ENCODE measurements around the gene OVCH2. TPM values are rescaled to one million over a fixed set of nuclear protein-coding genes. Genes with fewer than 3 reads are reported as not detected.

The OVCH2 gene
- polyA plus RNA-seq, 3 donors, result not detected

GRCh38 chr11:7668911-7669310 lies 37.4 kb downstream of the OVCH2 start:
- peaks cover 26 to 31% of the 10 kb centered on the region in 2 donors for H3K4me1 ChIP-seq (ENCODE audit: control insufficient read depth in 1 of 2, insufficient read depth in 2 of 2, low read length in 2 of 2)
- no peak for DNase-seq
- no peak overlapping the region for H2AFZ ChIP-seq (ENCODE audit: insufficient read depth, low read depth, low read length, poor library complexity, severe bottlenecking)
- H3K9me3 ChIP-seq (replicated peaks in 1 of 2; ENCODE audit: control insufficient read depth in 1 of 2, insufficient read depth in 1 of 2, low read length in 2 of 2), result peaks cover 0 to 9% of the 10 kb centered on the region in 2 donors
- Mint-ChIP-seq H3K27ac (no peak overlapping the region), H3K4me1 (peaks cover 32% of the 10 kb centered on the region), H3K9me3 (peaks cover 0 to 9% (median 2%) of the 10 kb centered on the region in 7 donors), H3K4me3 (no peak overlapping the region), H3K27me3 (ENCODE audit: low read depth in 3 of 3) (peaks cover 21 to 30% (median 23%) of the 10 kb centered on the region in 3 donors), H3K36me3 (peaks cover 22 to 36% of the 10 kb centered on the region in 2 donors)
- peaks cover 8 to 19% of the 10 kb centered on the region in 2 donors for H3K27me3 ChIP-seq (ENCODE audit: control insufficient read depth in 2 of 2, insufficient read depth in 2 of 2, low read length in 2 of 2)
- H3K4me2 ChIP-seq (replicated peaks; ENCODE audit: extremely low read depth, low read length, poor library complexity, severe bottlenecking), result no peak overlapping the region
- WGBS (ENCODE audit: insufficient coverage), result 100% methylated on average over 1 of the region's 5 CpGs
- H4K20me1 ChIP-seq (ENCODE audit: insufficient read depth, low read length), result peaks cover 11% of the 10 kb centered on the region
- H3K36me3 ChIP-seq (replicated peaks in 1 of 2; ENCODE audit: control insufficient read depth in 1 of 2, insufficient read depth in 2 of 2, low read length in 2 of 2), result peaks cover 0 to 29% of the 10 kb centered on the region in 2 donors
- no peaks in the 10 kb centered on the region for H3K79me2 ChIP-seq (ENCODE audit: insufficient read depth, low read length)
- H3K27ac ChIP-seq (ENCODE audit: low read depth in 1 of 2, low read length in 2 of 2), result no peak overlapping the region
- intact Hi-C loops (cut with micrococcal nuclease), result loop anchor here (5.0 to 10.0 kb wide), 3 partner anchors 97 to 574 kb away; no protein-coding TSS in a partner anchor
- TF ChIP-seq CTCF (IDR thresholded peaks at IDR 0.05), result no peak
- no peak overlapping the region for H3K4me3 ChIP-seq (replicated peaks in 1 of 3; ENCODE audit: low read depth in 2 of 3, low read length in 3 of 3)
- H3K9ac ChIP-seq (ENCODE audit: insufficient read depth, low read length, poor library complexity, severe bottlenecking), result no peak overlapping the region

- peaks cover 19 to 30% (median 20%) of the 10 kb centered on the region in 3 donors for H3K27me3 Mint-ChIP-seq (ENCODE audit: low read depth in 3 of 3)
- no peak overlapping the region for H3K4me3 Mint-ChIP-seq
- H3K36me3 Mint-ChIP-seq, result peaks cover 25 to 39% of the 10 kb centered on the region in 2 donors
- H3K27me3 ChIP-seq (ENCODE audit: control insufficient read depth in 2 of 2, insufficient read depth in 2 of 2, low read length in 2 of 2), result peaks cover 6 to 16% of the 10 kb centered on the region in 2 donors
- intact Hi-C loops (cut with micrococcal nuclease), result loop anchor here (5.0 to 10.0 kb wide), 3 partner anchors 96 to 574 kb away; no protein-coding TSS in a partner anchor
- no peak overlapping the region for H2AFZ ChIP-seq (ENCODE audit: insufficient read depth, low read depth, low read length, poor library complexity, severe bottlenecking)
- H3K9ac ChIP-seq (ENCODE audit: insufficient read depth, low read length, poor library complexity, severe bottlenecking), result no peak overlapping the region
- WGBS (ENCODE audit: insufficient coverage), result 95% methylated on average over 7 of the region's 7 CpGs
- H3K4me3 ChIP-seq (replicated peaks in 1 of 3; ENCODE audit: low read depth in 2 of 3, low read length in 3 of 3), result no peak overlapping the region
- H3K79me2 ChIP-seq (ENCODE audit: insufficient read depth, low read length), result no peaks in the 10 kb centered on the region
- peaks cover 0 to 9% of the 10 kb centered on the region in 2 donors for H3K9me3 ChIP-seq (replicated peaks in 1 of 2; ENCODE audit: control insufficient read depth in 1 of 2, insufficient read depth in 1 of 2, low read length in 2 of 2)
- H3K4me2 ChIP-seq (replicated peaks; ENCODE audit: extremely low read depth, low read length, poor library complexity, severe bottlenecking), result no peak overlapping the region
- no peak for DNase-seq
- peaks cover 0 to 29% of the 10 kb centered on the region in 2 donors for H3K36me3 ChIP-seq (replicated peaks in 1 of 2; ENCODE audit: control insufficient read depth in 1 of 2, insufficient read depth in 2 of 2, low read length in 2 of 2)
- no peak for TF ChIP-seq CTCF (IDR thresholded peaks at IDR 0.05)
- H3K4me1 ChIP-seq (ENCODE audit: control insufficient read depth in 1 of 2, insufficient read depth in 2 of 2, low read length in 2 of 2), result peaks cover 25 to 26% of the 10 kb centered on the region in 2 donors
- no peak overlapping the region for H3K27ac Mint-ChIP-seq
- H4K20me1 ChIP-seq (ENCODE audit: insufficient read depth, low read length), result peaks cover 11% of the 10 kb centered on the region
- H3K4me1 Mint-ChIP-seq, result peaks cover 31% of the 10 kb centered on the region
- H3K9me3 Mint-ChIP-seq, result peaks cover 0 to 8% (median 1%) of the 10 kb centered on the region in 7 donors
- no peak overlapping the region for H3K27ac ChIP-seq (ENCODE audit: low read depth in 1 of 2, low read length in 2 of 2)
Observed at GRCh38 chr11:7668464-7668863, 37.8 kb downstream of the OVCH2 start.

All from CD14-positive monocyte (primary cell).